Measurements from ENCODE around the gene GJC1.

Gene GJC1

DNA sequence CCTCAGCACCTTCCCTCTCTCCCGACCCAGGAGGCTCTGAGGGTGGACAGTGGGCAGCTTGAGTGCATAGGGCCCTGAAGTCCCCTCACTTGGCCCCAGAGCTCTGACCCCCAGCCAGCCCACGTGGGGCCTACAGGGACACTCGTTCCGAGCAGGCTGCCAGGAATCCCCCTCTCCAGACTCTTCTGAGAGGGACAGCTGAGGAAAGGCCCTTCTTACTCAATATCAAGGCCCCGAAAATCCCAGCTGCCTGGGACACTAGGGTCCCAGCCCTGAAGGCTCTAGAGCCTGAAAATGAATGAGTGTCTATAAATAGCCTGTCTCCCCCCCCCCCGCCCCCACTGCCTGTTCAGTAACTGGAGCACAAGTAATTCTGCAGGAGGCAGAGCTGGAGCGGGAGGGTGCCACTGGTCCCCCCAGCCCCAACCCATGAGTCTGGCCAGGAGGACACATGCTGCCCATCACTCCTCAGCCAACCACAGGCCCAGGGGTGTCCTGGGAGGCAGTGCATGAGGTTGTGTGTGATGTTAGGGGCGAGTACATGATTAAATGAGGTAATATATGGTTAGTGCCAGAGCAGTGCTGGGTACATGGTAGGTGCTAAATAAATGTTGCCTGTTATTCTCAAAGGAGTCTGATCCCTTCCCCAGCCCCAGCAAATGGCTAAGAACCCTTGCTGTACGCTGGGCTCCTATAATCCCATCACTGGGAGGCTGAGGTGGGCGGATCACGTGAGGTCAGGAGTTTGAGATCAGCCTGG, 59.7 kb downstream of the GJC1 start:
- no peak for TF ChIP-seq TAF1 (IDR thresholded peaks at IDR 0.05; ENCODE audit: borderline replicate concordance, insufficient read depth, low read length)
- TF ChIP-seq SIN3A (IDR thresholded peaks at IDR 0.05; ENCODE audit: borderline replicate concordance, insufficient read depth, low read length) = no peak
- TF ChIP-seq, protein P1, sequence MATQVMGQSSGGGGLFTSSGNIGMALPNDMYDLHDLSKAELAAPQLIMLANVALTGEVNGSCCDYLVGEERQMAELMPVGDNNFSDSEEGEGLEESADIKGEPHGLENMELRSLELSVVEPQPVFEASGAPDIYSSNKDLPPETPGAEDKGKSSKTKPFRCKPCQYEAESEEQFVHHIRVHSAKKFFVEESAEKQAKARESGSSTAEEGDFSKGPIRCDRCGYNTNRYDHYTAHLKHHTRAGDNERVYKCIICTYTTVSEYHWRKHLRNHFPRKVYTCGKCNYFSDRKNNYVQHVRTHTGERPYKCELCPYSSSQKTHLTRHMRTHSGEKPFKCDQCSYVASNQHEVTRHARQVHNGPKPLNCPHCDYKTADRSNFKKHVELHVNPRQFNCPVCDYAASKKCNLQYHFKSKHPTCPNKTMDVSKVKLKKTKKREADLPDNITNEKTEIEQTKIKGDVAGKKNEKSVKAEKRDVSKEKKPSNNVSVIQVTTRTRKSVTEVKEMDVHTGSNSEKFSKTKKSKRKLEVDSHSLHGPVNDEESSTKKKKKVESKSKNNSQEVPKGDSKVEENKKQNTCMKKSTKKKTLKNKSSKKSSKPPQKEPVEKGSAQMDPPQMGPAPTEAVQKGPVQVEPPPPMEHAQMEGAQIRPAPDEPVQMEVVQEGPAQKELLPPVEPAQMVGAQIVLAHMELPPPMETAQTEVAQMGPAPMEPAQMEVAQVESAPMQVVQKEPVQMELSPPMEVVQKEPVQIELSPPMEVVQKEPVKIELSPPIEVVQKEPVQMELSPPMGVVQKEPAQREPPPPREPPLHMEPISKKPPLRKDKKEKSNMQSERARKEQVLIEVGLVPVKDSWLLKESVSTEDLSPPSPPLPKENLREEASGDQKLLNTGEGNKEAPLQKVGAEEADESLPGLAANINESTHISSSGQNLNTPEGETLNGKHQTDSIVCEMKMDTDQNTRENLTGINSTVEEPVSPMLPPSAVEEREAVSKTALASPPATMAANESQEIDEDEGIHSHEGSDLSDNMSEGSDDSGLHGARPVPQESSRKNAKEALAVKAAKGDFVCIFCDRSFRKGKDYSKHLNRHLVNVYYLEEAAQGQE (IDR thresholded peaks at IDR 0.05; ENCODE audit: insufficient read depth in 1 of 2, low read depth in 2 of 2, low read length in 2 of 2) = no peak
- no peak for TF ChIP-seq POLR2AphosphoS5 (IDR thresholded peaks at IDR 0.05; ENCODE audit: low read depth, low read length)
- TF ChIP-seq FOXP2 (optimal IDR thresholded peaks at IDR 0.05; ENCODE audit: borderline replicate concordance, extremely low read depth, extremely low read length, insufficient read depth) = no peak

DNA sequence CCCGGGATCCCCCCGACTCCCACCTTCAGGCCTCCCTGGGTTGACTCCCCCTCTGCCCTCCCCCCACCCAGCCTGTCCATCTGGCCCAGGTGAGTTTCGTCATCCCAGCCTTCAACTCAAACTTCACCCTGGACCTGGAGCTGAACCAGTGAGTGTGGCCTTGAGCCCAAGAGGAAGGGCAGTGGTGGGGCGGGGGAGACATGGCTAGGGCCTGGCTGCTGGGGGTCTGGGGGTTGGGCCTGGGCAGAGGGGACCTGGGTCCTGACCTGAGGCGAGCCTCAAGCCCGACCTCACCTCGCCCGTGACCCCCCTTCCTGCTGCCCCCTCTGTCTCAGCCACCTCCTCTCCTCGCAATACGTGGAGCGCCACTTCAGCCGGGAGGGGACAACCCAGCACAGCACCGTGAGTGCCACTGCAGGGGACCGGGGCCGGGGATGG, 60.4 kb downstream of the GJC1 start:
- no peak for TF ChIP-seq SIN3A (IDR thresholded peaks at IDR 0.05; ENCODE audit: borderline replicate concordance, insufficient read depth, low read length)
- TF ChIP-seq POLR2AphosphoS5 (IDR thresholded peaks at IDR 0.05; ENCODE audit: low read depth, low read length) = no peak
- TF ChIP-seq FOXP2 (optimal IDR thresholded peaks at IDR 0.05; ENCODE audit: borderline replicate concordance, extremely low read depth, extremely low read length, insufficient read depth) = no peak
- no peak for TF ChIP-seq TAF1 (IDR thresholded peaks at IDR 0.05; ENCODE audit: borderline replicate concordance, insufficient read depth, low read length)
- TF ChIP-seq, protein P1 (IDR thresholded peaks at IDR 0.05; ENCODE audit: insufficient read depth in 1 of 2, low read depth in 2 of 2, low read length in 2 of 2) = no peak

DNA sequence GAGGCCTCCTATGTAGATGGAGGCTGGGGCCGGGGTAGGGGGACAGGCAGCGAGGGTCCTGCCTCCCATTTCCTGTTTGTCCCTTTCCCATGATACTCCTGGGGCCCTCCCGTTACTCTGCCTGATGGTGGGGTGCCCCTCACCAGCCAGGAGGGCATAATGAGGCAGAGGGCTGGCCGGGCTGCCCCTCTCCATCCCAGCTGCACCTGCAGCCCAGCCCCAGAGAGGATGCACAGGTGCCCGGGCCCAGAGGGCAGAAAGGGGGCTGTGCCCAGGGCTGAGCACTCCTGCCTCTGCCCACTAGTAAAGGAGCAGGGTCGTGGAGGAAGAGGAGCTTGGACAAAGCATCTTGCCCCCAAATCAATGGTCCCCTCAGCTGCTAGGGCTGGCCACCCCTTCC, 60.9 kb downstream of the GJC1 start:
- TF ChIP-seq POLR2AphosphoS5 (IDR thresholded peaks at IDR 0.05; ENCODE audit: low read depth, low read length) = no peak
- TF ChIP-seq FOXP2 (optimal IDR thresholded peaks at IDR 0.05; ENCODE audit: borderline replicate concordance, extremely low read depth, extremely low read length, insufficient read depth) = no peak
- TF ChIP-seq, protein P1 (IDR thresholded peaks at IDR 0.05; ENCODE audit: insufficient read depth in 1 of 2, low read depth in 2 of 2, low read length in 2 of 2) = no peak
- TF ChIP-seq TAF1 (IDR thresholded peaks at IDR 0.05; ENCODE audit: borderline replicate concordance, insufficient read depth, low read length) = no peak
- no peak for TF ChIP-seq SIN3A (IDR thresholded peaks at IDR 0.05; ENCODE audit: borderline replicate concordance, insufficient read depth, low read length)

DNA sequence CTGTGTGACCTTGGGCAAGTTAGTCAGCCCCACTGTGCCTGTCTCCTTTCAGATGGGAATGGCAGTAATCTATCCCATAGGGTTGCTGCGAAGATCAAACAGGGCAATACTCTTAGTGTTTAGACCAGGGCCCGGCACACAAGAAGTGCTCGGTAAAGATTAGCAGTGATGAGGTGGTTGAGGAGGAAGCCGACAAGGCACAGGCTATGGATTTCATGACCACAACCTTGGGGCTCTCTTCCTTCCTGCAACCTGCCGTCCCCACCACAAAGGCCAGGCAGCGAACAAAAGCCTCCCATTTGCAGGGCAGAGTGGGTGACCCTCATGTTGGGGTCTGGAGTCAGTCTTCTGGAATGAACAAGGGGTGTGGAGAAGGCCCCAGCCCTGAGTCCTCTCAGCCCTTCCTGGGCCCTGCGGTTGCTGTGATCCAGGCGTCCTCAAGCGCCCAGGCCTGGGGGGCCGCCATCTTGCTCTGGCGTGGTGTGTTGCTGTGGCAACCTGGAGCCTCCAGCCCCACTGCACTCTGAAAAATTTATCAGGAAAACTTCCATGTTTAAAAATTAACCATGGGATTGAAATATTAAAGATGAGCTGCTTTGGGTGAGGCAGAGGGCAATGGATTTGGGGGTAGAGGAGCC, 61.5 kb downstream of the GJC1 start:
- no peak for TF ChIP-seq FOXP2 (optimal IDR thresholded peaks at IDR 0.05; ENCODE audit: borderline replicate concordance, extremely low read depth, extremely low read length, insufficient read depth)
- TF ChIP-seq TAF1 (IDR thresholded peaks at IDR 0.05; ENCODE audit: borderline replicate concordance, insufficient read depth, low read length) = no peak
- TF ChIP-seq, protein P1 (IDR thresholded peaks at IDR 0.05; ENCODE audit: insufficient read depth in 1 of 2, low read depth in 2 of 2, low read length in 2 of 2) = no peak
- no peak for TF ChIP-seq POLR2AphosphoS5 (IDR thresholded peaks at IDR 0.05; ENCODE audit: low read depth, low read length)
- TF ChIP-seq SIN3A (IDR thresholded peaks at IDR 0.05; ENCODE audit: borderline replicate concordance, insufficient read depth, low read length) = no peak
